Right atrium auricular region (tissue), 2 donors: Measurements from ENCODE around the gene SLC17A9. TPM values are rescaled to one million over a fixed set of nuclear protein-coding genes. Genes with fewer than 3 reads are reported as not detected.
"Not testable (repeated sequence)": the region's sequence is repeated elsewhere in the genome, so short reads cannot be mapped to it uniquely, and the experiment has no call there.

Experiments
- DNase-seq: peaks from one replicate; pipeline ENCODE4 v3.0.0-alpha.2; 2019; ENCODE audit warnings: low spot score
- H3K27ac ChIP-seq, 2 donors: fragments of 200-600 bp; sonication (generic); 1 replicate in 1 of 2; 2 replicates in 1 of 2; pipeline ENCODE4 v1.5.1; 2016 to 2019
- H3K27me3 ChIP-seq, 2 donors: fragments of 200-600 bp; sonication (generic); one replicate each; pipeline versions ENCODE4 v1.5.1 to v1.6.0; 2017 to 2019
- H3K36me3 ChIP-seq: fragments of 200-600 bp; sonication (generic); one replicate; pipeline ENCODE4 v1.5.1; 2016
- H3K4me1 ChIP-seq, 2 donors: fragments of 200-600 bp; sonication (generic); one replicate each; pipeline versions ENCODE4 v1.5.1 to v1.6.0; 2017 to 2019
- H3K4me3 ChIP-seq, 2 donors: fragments of 200-600 bp; sonication (generic); 1 replicate in 1 of 2; 2 replicates in 1 of 2; pipeline ENCODE4 v1.5.1; 2017 to 2019; ENCODE audit warnings: mild to moderate bottlenecking in 1 of 2, moderate library complexity in 1 of 2
- H3K9me3 ChIP-seq, 2 donors: fragments of 200-600 bp; sonication (generic); one replicate each; pipeline ENCODE4 v1.5.1; 2019
- CTCF ChIP-seq, 2 donors: fragments of 200-600 bp; sonication (generic); IDR thresholded peaks; one replicate each; pipeline ENCODE4 v1.5.1; 2019; ENCODE audit warnings: antibody characterized with exemption in 2 of 2
- total RNA-seq, 2 donors: library from RNA; depleted of rRNA; stranded (reverse); fragments of >200 nt; gene quantifications; one replicate each; pipeline ENCODE4 v1.1.0, GENCODE V29; 2016

SLC17A9 gene
- total RNA-seq, 2 donors from 2014 or later: 1.3 to 1.8 TPM

GRCh38 chr20:62918147-62918546, 34.4 kb upstream of the SLC17A9 start:
- Histone ChIP-seq H3K36me3 (peaks cover 5% of the 10 kb centered on the region), H3K4me3 (no peak overlapping the region), H3K27ac (no peak overlapping the region), H3K9me3 (no peaks in the 10 kb centered on the region), H3K4me1 (peaks cover 0 to 92% of the 10 kb centered on the region in 2 donors), H3K27me3 (no peaks in the 10 kb centered on the region)
- TF ChIP-seq CTCF (IDR thresholded peaks at IDR 0.05): no peak
- DNase-seq: no peak

- Histone ChIP-seq H3K4me1 (peaks cover 0 to 92% of the 10 kb centered on the region in 2 donors), H3K36me3 (no peaks in the 10 kb centered on the region), H3K27ac (no peak overlapping the region), H3K27me3 (no peaks in the 10 kb centered on the region), H3K4me3 (no peak overlapping the region), H3K9me3 (no peaks in the 10 kb centered on the region)
- no peak for TF ChIP-seq CTCF (IDR thresholded peaks at IDR 0.05)
- DNase-seq: no peak
Observed at GRCh38 chr20:62918831-62919230, 33.7 kb upstream of the SLC17A9 start.

GRCh38 chr20:62920039-62920645, 32.4 kb upstream of the SLC17A9 start:
- TF ChIP-seq CTCF (IDR thresholded peaks at IDR 0.05): no peak
- DNase-seq: no peak
- no peaks in the 10 kb centered on the region for H3K36me3 ChIP-seq
- H3K4me1 ChIP-seq: peaks cover 0 to 92% of the 10 kb centered on the region in 2 donors
- no peaks in the 10 kb centered on the region for H3K9me3 ChIP-seq
- no peaks in the 10 kb centered on the region for H3K27me3 ChIP-seq
- H3K27ac ChIP-seq: no peak overlapping the region
- no peak overlapping the region for H3K4me3 ChIP-seq

GRCh38 chr20:62921119-62921687, 31.3 kb upstream of the SLC17A9 start:
- H3K9me3 ChIP-seq: no peaks in the 10 kb centered on the region

GRCh38 chr20:62922451-62922921, 30.0 kb upstream of the SLC17A9 start:
- no peak for TF ChIP-seq CTCF (IDR thresholded peaks at IDR 0.05)
- Histone ChIP-seq H3K36me3 (no peaks in the 10 kb centered on the region), H3K9me3 (no peaks in the 10 kb centered on the region), H3K27ac (peak overlapping the region; percentile 92 to 96), H3K4me3 (no peak overlapping the region), H3K27me3 (no peaks in the 10 kb centered on the region), H3K4me1 (peaks cover 0 to 84% of the 10 kb centered on the region in 2 donors)
- DNase-seq: no peak

More at GRCh38 chr20:62921119-62921687, 31.3 kb upstream of the SLC17A9 start:
- no peak overlapping the region for H3K4me3 ChIP-seq
- no peaks in the 10 kb centered on the region for H3K36me3 ChIP-seq
- DNase-seq: no peak
- peak overlapping the region; percentile 7 to 25 for H3K27ac ChIP-seq
- H3K27me3 ChIP-seq: no peaks in the 10 kb centered on the region
- TF ChIP-seq CTCF (IDR thresholded peaks at IDR 0.05): peak; percentile 25 to 56
- peaks cover 0 to 89% of the 10 kb centered on the region in 2 donors for H3K4me1 ChIP-seq

- Histone ChIP-seq H3K4me1 (peaks cover 0 to 84% of the 10 kb centered on the region in 2 donors), H3K27ac (peak overlapping the region; percentile 92 to 96)
- not testable (repeated sequence) for H3K4me3 ChIP-seq, H3K9me3 ChIP-seq, DNase-seq, H3K36me3 ChIP-seq, H3K27me3 ChIP-seq
Observed at GRCh38 chr20:62923059-62923668, 29.3 kb upstream of the SLC17A9 start.
